HG02571 (cell line): ENCODE data around the gene TPM2.
"Not testable (repeated sequence)": the region's sequence is repeated elsewhere in the genome, so short reads cannot be mapped to it uniquely, and the experiment has no call there.

Experiments
- ATAC-seq: cut with Tn5 transposase; IDR thresholded peaks from one replicate; pipeline ENCODE4 v1.9.1; 2021; ENCODE audit warnings: mild to moderate bottlenecking, moderate library complexity; ENCODE audit not compliant: unreplicated experiment

Gene TPM2

DNA sequence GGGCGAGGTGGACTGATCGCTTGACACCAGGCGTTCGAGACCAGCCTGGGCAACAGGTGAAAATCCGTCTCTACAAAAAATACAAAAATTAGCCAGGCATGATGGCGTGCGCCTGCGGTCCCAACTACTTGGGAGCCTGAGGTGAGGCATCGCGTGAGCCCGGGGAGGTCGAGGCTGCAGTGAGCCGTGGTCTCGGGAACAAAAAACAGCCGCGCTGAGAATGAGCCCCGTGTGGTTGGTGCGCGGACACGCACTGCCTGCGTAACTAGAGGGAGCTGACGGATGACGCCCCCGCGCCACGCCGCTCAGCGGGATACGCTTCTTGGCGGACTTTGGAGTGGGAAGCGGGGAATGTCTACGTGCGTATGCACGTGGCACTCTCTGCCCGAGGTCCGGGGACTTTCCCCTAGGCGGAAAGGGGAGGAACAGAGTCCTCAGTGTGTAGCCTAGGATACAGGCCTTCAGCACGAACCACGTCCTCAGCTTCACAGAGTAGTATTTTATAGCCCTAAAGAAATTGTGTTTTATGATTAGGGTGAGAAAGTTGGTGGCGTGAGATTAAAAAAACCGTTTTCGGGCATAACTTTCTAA, 32.1 kb downstream of the TPM2 start, which contains the start of gene RMRP:
Gene RMRP (minus strand): TSS at position 474 of the 591 bp plus-strand sequence.
- peak; percentile 86 for ATAC-seq

DNA sequence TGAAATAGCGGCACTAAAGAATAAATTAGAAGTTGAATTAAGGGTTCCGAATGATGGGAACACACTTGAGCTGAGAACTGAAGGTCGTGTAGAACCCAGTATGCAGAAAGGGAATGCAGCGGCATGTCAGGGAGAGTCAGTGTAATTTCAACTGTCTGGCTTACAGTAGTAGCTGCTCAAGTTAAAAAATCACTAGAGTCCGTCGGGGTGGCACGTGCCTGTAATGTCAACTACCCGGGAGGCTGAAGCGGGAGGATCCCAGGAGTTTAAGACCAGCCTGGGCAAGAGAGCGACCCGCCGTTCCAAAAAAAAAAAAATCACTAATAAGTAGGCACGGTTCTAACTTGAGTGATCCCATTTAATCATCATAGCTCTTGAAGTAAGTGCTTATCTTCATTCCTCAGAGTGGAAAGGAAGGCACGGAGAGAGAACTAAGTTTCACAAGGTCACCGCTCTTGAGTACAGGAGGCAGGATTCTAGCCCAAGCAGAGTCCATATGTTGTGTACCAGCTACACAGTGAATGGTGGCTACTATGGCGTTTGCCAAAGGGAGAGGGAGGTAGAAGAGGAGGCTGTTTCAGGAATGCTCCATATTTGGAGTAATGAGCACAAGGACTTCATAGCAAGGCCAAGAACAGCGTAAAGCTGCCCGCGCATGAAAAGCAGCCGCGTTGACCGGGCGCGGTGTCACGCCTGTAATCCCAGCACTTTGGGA, 32.7 kb downstream of the TPM2 start:
- ATAC-seq = no peak

GRCh38 chr9:35656348-35656747, 33.4 kb downstream of the TPM2 start:
- ATAC-seq = no peak

DNA sequence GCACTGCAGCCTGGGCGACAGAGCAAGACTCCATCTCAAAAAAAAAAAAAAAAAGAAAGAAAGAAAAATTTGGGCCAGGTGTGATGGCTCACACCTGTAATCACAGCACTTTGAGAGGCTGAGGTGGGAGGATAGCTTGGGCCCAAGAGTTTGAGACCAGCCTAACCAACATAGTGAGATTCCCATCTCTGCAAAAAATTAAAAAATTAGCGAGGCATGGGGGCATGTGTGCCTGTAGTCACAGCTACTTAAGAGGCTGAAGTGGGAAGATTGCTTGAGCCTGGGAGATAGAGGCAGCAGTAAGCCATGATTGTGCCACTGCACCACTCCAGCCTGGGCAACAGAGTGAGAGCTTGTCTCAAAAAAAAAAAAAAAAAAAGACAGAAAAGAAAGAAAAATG, 36.1 kb downstream of the TPM2 start:
- ATAC-seq = no peak

GRCh38 chr9:35652829-35653209, 36.9 kb downstream of the TPM2 start:
- ATAC-seq = no peak

- no peak for ATAC-seq
Observed at GRCh38 chr9:35651956-35652828, 37.5 kb downstream of the TPM2 start.

DNA sequence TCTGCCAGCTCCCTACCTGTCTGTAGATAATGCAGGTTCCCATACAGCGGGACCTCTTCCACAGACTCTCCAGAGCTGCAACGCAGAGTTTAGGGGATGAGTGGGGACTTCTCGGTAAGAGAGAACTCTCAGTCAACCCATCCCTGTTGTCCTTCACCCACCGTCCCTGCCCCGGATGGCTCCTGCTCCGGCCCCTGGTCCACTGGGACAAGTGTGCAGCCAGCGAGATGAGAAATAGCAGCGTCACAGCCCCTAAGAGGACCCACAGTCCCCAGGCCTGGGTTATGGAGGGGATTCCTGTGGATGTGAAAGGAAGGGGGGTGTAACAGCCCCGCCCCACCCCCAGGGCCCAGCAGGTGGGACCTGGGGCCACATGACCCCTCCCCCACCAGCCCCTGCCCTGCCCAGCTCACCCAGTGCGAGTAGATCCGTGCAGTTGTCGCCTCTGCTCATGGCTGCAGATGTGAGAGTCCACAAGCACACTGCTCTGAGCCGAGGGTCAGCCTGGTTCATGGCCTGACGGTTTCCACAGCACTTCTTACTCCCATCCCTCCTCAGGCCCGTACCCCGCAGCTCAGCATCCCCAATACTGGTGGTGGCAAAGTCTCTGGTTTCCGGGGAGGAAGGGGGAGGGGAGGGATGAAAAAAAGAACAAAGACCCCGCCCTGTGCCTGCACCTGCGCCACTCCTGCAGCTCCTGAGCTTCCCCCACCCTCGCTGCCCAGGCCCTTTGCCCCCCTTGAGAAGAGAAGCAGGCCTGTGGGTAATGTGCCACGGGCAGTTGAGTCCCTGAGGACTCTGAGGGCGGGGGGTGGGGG, 39.2 kb downstream of the TPM2 start, which contains the start of gene SIT1:
Gene SIT1 (minus strand): TSS at position 591 of the 818 bp plus-strand sequence. CDS start 78 bp downstream, at position 513.
- no peak for ATAC-seq

GRCh38 chr9:35649431-35650340, 40.0 kb downstream of the TPM2 start:
- no peak for ATAC-seq

DNA sequence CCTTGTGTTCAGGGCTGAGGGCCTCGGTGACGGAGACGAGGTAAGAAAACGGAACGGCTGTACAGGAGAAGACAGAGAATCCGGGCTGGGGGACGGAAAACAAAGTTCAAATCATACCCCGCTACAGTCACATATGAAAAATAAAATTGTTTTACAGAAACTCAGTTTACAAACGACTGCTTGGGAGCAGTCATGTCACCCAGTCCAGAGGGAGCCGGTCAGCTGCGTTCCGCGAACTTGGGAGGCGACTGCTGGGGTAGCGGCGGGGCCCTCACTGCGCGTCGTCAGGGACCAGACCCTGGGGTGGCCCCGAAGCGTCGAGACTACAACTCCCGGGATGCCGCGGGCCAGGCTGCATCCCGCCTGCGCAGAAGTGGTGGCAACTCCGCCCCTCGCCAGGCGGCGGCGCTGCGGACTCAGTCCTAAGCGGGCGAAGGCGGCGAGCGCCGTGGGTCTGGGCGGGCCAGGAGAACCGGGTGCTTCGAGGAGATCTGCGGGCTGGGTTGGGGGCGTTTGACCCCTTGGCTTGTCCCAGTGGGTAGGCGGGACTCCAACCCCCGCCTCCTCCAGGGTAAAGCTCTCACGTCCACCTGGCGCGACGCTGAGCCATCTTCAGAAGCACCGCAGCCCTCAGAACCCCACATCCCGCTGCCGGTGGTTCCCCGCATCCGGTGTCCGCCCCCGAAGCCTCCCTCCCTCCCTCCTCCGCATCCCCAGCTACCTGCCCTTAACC, 43.0 kb downstream of the TPM2 start:
- peak; percentile 74 for ATAC-seq

- ATAC-seq = no peak
Observed at GRCh38 chr9:35646153-35646532, 43.6 kb downstream of the TPM2 start.

DNA sequence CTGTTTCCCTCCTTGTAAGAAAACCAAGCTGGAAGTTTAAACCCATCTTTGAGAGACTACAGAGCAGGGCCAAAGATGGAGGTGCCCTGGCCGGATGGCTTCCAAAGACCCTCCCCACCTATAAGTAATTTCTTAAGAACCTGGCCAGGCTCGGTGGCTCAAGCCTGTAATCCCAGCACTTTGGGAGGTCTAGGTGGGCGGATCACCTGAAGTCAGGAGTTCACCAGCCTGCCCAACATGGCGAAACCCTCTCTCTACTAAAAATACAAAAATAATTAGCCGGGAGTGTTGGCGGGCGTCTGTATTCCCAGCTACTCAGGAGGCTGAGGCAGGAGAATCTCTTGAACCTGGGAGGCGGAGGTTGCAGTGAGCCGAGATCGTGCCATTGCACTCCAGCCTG, 44.0 kb downstream of the TPM2 start:
- ATAC-seq = not testable (repeated sequence)

- ATAC-seq = no peak
Observed at GRCh38 chr9:35643046-35643445, 46.7 kb downstream of the TPM2 start.

- ATAC-seq = not testable (repeated sequence)
Observed at GRCh38 chr9:35641478-35641877, 48.2 kb downstream of the TPM2 start.

DNA sequence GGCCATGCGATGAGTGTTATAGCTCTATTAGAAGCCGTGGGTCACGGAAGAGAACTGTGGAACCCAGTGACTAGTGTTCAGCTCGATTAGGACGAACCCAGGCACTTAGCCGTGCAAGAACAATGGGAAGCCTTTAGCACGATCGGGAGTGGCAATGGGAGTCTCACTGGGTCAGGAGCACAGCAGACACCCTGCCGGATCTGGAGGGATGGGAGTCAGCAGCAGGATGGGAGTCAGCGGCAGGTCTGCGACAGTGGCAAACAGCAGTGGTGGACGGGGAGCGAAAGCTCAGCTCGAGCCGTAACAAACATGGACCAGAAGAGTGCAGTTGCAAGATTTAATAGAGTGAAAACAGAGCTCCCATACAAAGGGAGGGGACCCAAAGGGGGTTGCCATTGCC, 49.3 kb downstream of the TPM2 start:
- ATAC-seq = not testable (repeated sequence)

DNA sequence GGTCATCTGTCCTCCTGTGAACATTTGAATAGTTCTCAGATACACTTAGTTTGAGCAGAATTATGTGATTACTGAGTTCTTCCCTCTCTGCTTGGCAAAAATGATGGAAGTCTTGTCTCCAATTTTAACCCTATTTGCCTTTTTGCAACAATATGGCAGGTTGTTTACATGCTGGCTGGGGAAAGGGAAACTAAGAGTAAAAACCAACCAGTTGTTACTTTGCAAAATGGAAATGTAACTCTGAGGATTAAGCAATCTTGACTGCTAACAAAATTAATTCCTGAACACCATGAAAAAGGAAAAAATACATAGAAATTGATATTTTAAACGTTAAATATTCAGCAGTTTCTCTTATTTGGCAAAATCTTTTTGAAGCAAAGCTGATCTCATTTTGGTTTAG, 50.1 kb downstream of the TPM2 start:
- ATAC-seq = no peak

GRCh38 chr9:35639225-35639624, 50.5 kb downstream of the TPM2 start:
- ATAC-seq = not testable (repeated sequence)

DNA sequence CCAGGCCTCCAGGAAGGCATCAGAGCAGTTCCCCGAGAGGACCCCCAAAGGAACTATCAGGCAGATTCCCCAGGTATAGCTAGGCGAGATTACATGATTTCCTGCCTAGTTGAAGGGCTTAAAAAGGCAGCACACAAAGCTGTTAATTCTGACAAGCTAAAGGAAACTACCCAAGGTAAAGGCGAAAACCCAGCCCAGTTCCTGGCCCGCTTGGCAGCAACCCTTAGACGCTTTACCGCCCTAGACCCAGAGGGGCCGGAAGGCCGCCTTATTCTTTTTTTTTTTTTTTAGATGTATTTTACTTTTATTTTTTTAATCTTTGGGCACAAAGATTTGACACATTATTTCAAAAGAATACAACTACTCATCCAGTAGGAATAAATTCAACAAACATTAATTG, 51.0 kb downstream of the TPM2 start:
- not testable (repeated sequence) for ATAC-seq

- ATAC-seq = not testable (repeated sequence)
Observed at GRCh38 chr9:35637427-35637955, 52.2 kb downstream of the TPM2 start.

GRCh38 chr9:35636877-35637246, 52.9 kb downstream of the TPM2 start:
- ATAC-seq = not testable (repeated sequence)
